K562 (cell line): Measurements from ENCODE around the gene TRAF3IP3. TPM values are rescaled to one million over a fixed set of nuclear protein-coding genes. Genes with fewer than 3 reads are reported as not detected.
A peak's percentile ranks its signal among the peaks of the same experiment; 100 is the strongest.

Experiments
- BRD9 ChIP-seq: fragments of 450-650 bp; IDR thresholded peaks from 2 replicates; pipeline ENCODE4 v1.6.1; 2018; ENCODE audit warnings: low read depth; ENCODE audit not compliant: partially characterized antibody
- C11orf30 ChIP-seq: fragments of 450-650 bp; IDR thresholded peaks from 2 replicates; pipeline ENCODE4 v1.6.1; 2016; ENCODE audit warnings: low read depth, mild to moderate bottlenecking
- FOXK2 ChIP-seq, 2 experiments: fragments of 450-650 bp; IDR thresholded peaks in 1 of 2; conservative IDR thresholded peaks in 1 of 2; 2 replicates each; pipeline ENCODE4 v1.6.1; 2016; ENCODE audit warnings: low read depth in 2 of 2, mild to moderate bottlenecking in 1 of 2
- LCOR ChIP-seq: sonication (generic); formaldehyde crosslinking; IDR thresholded peaks from 2 replicates; pipeline ENCODE4 v1.8.0; 2022; ENCODE audit warnings: mild to moderate bottlenecking, missing genetic modification reagents
- MCM3 ChIP-seq: fragments of 450-650 bp; IDR thresholded peaks from 2 replicates; pipeline ENCODE4 v1.6.1; 2016
- NFIC ChIP-seq: fragments of 450-650 bp; IDR thresholded peaks from 2 replicates; pipeline ENCODE4 v1.6.1; 2017; ENCODE audit warnings: mild to moderate bottlenecking, inconsistent platforms
- SMARCE1 ChIP-seq: fragments of 450-650 bp; IDR thresholded peaks from 2 replicates; pipeline ENCODE4 v1.7.1; 2016; ENCODE audit warnings: mild to moderate bottlenecking
- SP1 ChIP-seq: sonication (generic); formaldehyde crosslinking; IDR thresholded peaks from 2 replicates; pipeline ENCODE4 v1.8.1; 2022; ENCODE audit warnings: mild to moderate bottlenecking, missing genetic modification reagents
- SRSF1 ChIP-seq: fragments of 200-400 bp; formaldehyde crosslinking; IDR thresholded peaks from 2 replicates; pipeline ENCODE4 v1.6.1; 2017; ENCODE audit warnings: mild to moderate bottlenecking, low read depth, low read length, moderate library complexity
- TBP ChIP-seq: optimal IDR thresholded peaks from 2 replicates; pipeline ENCODE3; 2011; ENCODE audit warnings: low read depth, low read length, improper control_type of control experiment
- ZFP30 ChIP-seq: fragments of 250-450 bp; sonication (Bioruptor Pico); IDR thresholded peaks from 2 replicates; pipeline ENCODE4 v1.8.0; 2022; ENCODE audit warnings: moderate library complexity, mild to moderate bottlenecking, inconsistent platforms, borderline replicate concordance
- ZNF311 ChIP-seq: fragments of 250-450 bp; sonication (Bioruptor Pico); IDR thresholded peaks from 2 replicates; pipeline ENCODE4 v1.4.0; 2020; ENCODE audit warnings: mild to moderate bottlenecking, moderate library complexity
- polyA plus RNA-seq, 8 experiments: library from polyadenylated mRNA; depleted of rRNA in 4 of 8; stranded (reverse) in 5 of 8; unstranded in 3 of 8; fragments of >200 nt; fragmentation: Nextera tagmentation in 2 of 8; fragmentation: Illumina TruSeq in 1 of 8; extraction: Ambion mirVana in 2 of 8; extraction: Trizol in 1 of 8; gene quantifications; 2 replicates each; pipeline versions ENCODE4 v1.2.1 to v1.2.3, GENCODE V29; 2011 to 2014; ENCODE audit warnings: inconsistent platforms in 1 of 8, missing spikeins in 1 of 8
- total RNA-seq, 7 experiments: library from RNA; depleted of rRNA in 6 of 7; stranded (reverse); fragments of >200 nt in 6 of 7; fragmentation: Illumina TruSeq in 2 of 7; extraction: Trizol in 2 of 7; gene quantifications; 2 replicates each; pipeline versions ENCODE4 v1.2.1 to v1.2.3, GENCODE V29; 2011 to 2021; ENCODE audit warnings: low replicate concordance in 1 of 7
- TF ChIP-seq, protein P1 (sequence below): sonication (generic); formaldehyde crosslinking; IDR thresholded peaks from 2 replicates; pipeline ENCODE4 v1.8.0; 2022; ENCODE audit warnings: mild to moderate bottlenecking, missing genetic modification reagents
- TF ChIP-seq, protein P2 (sequence below): fragments of 450-650 bp; IDR thresholded peaks from one replicate; pipeline ENCODE4 v1.6.1; 2018; ENCODE audit warnings: mild to moderate bottlenecking, moderate library complexity; ENCODE audit not compliant: partially characterized antibody
- TF ChIP-seq, protein P3 (sequence below): fragments of 250-450 bp; sonication (Bioruptor Pico); IDR thresholded peaks from 2 replicates; pipeline ENCODE4 v1.4.0; 2020
- TF ChIP-seq, protein P4 (sequence below): fragments of 250-450 bp; sonication (Bioruptor Pico); IDR thresholded peaks from 2 replicates; pipeline ENCODE4 v1.5.0; 2021; ENCODE audit warnings: mild to moderate bottlenecking, borderline replicate concordance

The TRAF3IP3 gene
- total and polyA plus RNA-seq, 9 of the 15 experiments (the other 6 are each of a cell fraction or from before 2014, with no cell fraction given), result 0.06 to 1.1 (median 0.31) TPM

DNA sequence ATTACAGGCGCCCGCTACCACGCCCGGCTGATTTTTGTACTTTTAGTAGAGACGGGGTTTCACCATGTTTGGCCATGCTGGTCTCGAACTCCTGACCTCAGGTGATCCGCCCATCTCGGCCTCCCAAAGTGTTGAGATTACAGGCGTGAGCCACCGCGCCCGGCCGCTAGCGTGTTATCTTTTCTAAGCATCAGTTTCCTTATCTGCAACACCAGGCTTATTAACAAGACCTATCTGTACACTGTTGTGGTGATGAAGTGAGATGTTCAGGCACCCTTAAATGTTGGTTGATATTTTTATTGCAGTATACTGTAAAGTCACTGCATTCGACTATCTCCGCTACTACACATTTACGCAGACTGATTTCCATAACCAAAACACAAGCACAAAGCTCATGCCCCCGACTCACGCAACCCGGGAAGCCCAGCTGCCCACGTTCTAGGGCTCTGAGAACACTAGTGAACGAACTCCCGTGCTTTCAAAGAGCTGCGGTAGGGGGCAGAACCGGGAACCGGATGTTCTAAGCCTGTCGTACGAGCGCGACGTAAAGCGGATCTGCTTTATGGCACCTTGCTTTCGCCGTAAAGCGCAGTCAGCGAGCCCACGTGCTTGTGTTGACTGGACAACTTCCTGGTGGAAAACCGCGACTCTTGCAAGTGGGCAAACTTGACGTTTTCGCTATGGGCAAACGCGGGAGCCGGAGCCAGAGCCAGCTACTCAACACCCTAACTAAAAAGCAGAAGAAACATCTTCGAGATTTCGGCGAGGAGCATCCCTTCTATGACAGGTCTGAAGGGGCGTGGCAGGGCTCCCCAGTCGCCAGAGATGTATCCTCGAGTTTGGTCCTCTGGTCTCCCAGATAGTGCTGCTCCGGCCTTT, 71.8 kb downstream of the TRAF3IP3 start, which contains the start of gene UTP25 (continued):
- TF ChIP-seq BRD9 (peak; percentile 40), FOXK2 (conservative IDR thresholded peaks at IDR 0.05 in 1 of 2, IDR thresholded peaks at IDR 0.05 in 1 of 2; ENCODE audit: low read depth in 2 of 2) (peak; percentile 99 to 100), SRSF1 (no peak), LCOR (peak; percentile 24; the same call in 1 of the 2 replicates), NFIC (peak; percentile 52), TBP (peak; percentile 83), ZFP30 (CRISPR knock-in tag) (no peak), SMARCE1 (peak; percentile 92), MCM3 (no peak), SP1 (CRISPR knock-in tag) (peak; percentile 85), ZNF311 (CRISPR knock-in tag) (no peak), C11orf30 (peak; percentile 79)
- TF ChIP-seq, protein P1, sequence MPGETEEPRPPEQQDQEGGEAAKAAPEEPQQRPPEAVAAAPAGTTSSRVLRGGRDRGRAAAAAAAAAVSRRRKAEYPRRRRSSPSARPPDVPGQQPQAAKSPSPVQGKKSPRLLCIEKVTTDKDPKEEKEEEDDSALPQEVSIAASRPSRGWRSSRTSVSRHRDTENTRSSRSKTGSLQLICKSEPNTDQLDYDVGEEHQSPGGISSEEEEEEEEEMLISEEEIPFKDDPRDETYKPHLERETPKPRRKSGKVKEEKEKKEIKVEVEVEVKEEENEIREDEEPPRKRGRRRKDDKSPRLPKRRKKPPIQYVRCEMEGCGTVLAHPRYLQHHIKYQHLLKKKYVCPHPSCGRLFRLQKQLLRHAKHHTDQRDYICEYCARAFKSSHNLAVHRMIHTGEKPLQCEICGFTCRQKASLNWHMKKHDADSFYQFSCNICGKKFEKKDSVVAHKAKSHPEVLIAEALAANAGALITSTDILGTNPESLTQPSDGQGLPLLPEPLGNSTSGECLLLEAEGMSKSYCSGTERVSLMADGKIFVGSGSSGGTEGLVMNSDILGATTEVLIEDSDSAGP (CRISPR knock-in tag), result no peak
- TF ChIP-seq, protein P2, sequence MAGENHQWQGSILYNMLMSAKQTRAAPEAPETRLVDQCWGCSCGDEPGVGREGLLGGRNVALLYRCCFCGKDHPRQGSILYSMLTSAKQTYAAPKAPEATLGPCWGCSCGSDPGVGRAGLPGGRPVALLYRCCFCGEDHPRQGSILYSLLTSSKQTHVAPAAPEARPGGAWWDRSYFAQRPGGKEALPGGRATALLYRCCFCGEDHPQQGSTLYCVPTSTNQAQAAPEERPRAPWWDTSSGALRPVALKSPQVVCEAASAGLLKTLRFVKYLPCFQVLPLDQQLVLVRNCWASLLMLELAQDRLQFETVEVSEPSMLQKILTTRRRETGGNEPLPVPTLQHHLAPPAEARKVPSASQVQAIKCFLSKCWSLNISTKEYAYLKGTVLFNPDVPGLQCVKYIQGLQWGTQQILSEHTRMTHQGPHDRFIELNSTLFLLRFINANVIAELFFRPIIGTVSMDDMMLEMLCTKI, result no peak
- TF ChIP-seq, protein P3, sequence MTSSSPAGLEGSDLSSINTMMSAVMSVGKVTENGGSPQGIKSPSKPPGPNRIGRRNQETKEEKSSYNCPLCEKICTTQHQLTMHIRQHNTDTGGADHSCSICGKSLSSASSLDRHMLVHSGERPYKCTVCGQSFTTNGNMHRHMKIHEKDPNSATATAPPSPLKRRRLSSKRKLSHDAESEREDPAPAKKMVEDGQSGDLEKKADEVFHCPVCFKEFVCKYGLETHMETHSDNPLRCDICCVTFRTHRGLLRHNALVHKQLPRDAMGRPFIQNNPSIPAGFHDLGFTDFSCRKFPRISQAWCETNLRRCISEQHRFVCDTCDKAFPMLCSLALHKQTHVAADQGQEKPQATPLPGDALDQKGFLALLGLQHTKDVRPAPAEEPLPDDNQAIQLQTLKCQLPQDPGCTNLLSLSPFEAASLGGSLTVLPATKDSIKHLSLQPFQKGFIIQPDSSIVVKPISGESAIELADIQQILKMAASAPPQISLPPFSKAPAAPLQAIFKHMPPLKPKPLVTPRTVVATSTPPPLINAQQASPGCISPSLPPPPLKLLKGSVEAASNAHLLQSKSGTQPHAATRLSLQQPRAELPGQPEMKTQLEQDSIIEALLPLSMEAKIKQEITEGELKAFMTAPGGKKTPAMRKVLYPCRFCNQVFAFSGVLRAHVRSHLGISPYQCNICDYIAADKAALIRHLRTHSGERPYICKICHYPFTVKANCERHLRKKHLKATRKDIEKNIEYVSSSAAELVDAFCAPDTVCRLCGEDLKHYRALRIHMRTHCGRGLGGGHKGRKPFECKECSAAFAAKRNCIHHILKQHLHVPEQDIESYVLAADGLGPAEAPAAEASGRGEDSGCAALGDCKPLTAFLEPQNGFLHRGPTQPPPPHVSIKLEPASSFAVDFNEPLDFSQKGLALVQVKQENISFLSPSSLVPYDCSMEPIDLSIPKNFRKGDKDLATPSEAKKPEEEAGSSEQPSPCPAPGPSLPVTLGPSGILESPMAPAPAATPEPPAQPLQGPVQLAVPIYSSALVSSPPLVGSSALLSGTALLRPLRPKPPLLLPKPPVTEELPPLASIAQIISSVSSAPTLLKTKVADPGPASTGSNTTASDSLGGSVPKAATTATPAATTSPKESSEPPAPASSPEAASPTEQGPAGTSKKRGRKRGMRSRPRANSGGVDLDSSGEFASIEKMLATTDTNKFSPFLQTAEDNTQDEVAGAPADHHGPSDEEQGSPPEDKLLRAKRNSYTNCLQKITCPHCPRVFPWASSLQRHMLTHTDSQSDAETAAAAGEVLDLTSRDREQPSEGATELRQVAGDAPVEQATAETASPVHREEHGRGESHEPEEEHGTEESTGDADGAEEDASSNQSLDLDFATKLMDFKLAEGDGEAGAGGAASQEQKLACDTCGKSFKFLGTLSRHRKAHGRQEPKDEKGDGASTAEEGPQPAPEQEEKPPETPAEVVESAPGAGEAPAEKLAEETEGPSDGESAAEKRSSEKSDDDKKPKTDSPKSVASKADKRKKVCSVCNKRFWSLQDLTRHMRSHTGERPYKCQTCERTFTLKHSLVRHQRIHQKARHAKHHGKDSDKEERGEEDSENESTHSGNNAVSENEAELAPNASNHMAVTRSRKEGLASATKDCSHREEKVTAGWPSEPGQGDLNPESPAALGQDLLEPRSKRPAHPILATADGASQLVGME (CRISPR knock-in tag), result peak; percentile 51; the same call in 1 of the 2 replicates
- TF ChIP-seq, protein P4, sequence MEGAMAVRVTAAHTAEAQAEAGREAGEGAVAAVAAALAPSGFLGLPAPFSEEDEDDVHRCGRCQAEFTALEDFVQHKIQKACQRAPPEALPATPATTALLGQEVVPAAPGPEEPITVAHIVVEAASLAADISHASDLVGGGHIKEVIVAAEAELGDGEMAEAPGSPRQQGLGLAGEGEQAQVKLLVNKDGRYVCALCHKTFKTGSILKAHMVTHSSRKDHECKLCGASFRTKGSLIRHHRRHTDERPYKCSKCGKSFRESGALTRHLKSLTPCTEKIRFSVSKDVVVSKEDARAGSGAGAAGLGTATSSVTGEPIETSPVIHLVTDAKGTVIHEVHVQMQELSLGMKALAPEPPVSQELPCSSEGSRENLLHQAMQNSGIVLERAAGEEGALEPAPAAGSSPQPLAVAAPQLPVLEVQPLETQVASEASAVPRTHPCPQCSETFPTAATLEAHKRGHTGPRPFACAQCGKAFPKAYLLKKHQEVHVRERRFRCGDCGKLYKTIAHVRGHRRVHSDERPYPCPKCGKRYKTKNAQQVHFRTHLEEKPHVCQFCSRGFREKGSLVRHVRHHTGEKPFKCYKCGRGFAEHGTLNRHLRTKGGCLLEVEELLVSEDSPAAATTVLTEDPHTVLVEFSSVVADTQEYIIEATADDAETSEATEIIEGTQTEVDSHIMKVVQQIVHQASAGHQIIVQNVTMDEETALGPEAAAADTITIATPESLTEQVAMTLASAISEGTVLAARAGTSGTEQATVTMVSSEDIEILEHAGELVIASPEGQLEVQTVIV (CRISPR knock-in tag), result peak; percentile 100
